ENCODE data around the gene ANKRD23. TPM values are rescaled to one million over a fixed set of nuclear protein-coding genes. Genes with fewer than 3 reads are reported as not detected.

The ANKRD23 gene
- total and polyA plus RNA-seq, 2 of the 13 experiments (the other 11 are each of a cell fraction or from before 2014, with no cell fraction given) = 1.5 to 1.6 TPM

GRCh38 chr2:96810783-96811192 lies 33.0 kb downstream of the ANKRD23 start (continued):
- TF ChIP-seq ZBTB26 (CRISPR knock-in tag; IDR thresholded peaks at IDR 0.05; ENCODE audit: borderline replicate concordance) (no peak), ZNF207 (IDR thresholded peaks at IDR 0.05; ENCODE audit: borderline replicate concordance) (no peak), NRL (CRISPR knock-in tag; IDR thresholded peaks at IDR 0.05; ENCODE audit: borderline replicate concordance) (peak; percentile 76; the same call in 1 of the 2 replicates), HINFP (CRISPR knock-in tag; IDR thresholded peaks at IDR 0.05; ENCODE audit: low read depth) (0 out of 2 replicates have a peak, but pooled peaks have one; percentile 57), SMARCE1 (IDR thresholded peaks at IDR 0.05; ENCODE audit: borderline replicate concordance) (no peak), HDAC2 (CRISPR knock-in tag; IDR thresholded peaks at IDR 0.05) (peak; percentile 68), PHF5A (CRISPR knock-in tag; IDR thresholded peaks at IDR 0.05; ENCODE audit: low read depth, unreplicated experiment) (no peak), SRSF9 (IDR thresholded peaks at IDR 0.05; ENCODE audit: borderline replicate concordance, insufficient read depth, low read depth, low read length, poor library complexity, severe bottlenecking) (no peak), SETDB1 (CRISPR knock-in tag; IDR thresholded peaks at IDR 0.05; ENCODE audit: borderline replicate concordance) (no peak), ZMYM4 (CRISPR knock-in tag; IDR thresholded peaks at IDR 0.05) (no peak), SMARCC2 (IDR thresholded peaks at IDR 0.05) (no peak), ZSCAN25 (CRISPR knock-in tag; IDR thresholded peaks at IDR 0.05) (peak; percentile 36; the same call in 1 of the 2 replicates), TSC22D2 (CRISPR knock-in tag; IDR thresholded peaks at IDR 0.05; ENCODE audit: borderline replicate concordance) (no peak), SKI (IDR thresholded peaks at IDR 0.05; ENCODE audit: partially characterized antibody) (no peak), TRIM24 (CRISPR knock-in tag; IDR thresholded peaks at IDR 0.05) (no peak), FOXO1 (CRISPR knock-in tag; IDR thresholded peaks at IDR 0.05) (no peak), ZNF30 (CRISPR knock-in tag; IDR thresholded peaks at IDR 0.05) (no peak), ISX (CRISPR knock-in tag; conservative IDR thresholded peaks at IDR 0.05) (no peak), CCDC6 (CRISPR knock-in tag; IDR thresholded peaks at IDR 0.05) (0 out of 2 replicates have a peak, but pooled peaks have one; percentile 35), AHDC1 (CRISPR knock-in tag; IDR thresholded peaks at IDR 0.05; ENCODE audit: borderline replicate concordance) (no peak), REL (CRISPR knock-in tag; conservative IDR thresholded peaks at IDR 0.05) (no peak), CENPBD1 (CRISPR knock-in tag; IDR thresholded peaks at IDR 0.05; ENCODE audit: borderline replicate concordance, low read depth) (no peak), ZNF235 (CRISPR knock-in tag; IDR thresholded peaks at IDR 0.05; ENCODE audit: borderline replicate concordance) (no peak)

All from HepG2 (cell line).